ENCODE measurements around the gene TCEANC2.

The TCEANC2 gene

DNA sequence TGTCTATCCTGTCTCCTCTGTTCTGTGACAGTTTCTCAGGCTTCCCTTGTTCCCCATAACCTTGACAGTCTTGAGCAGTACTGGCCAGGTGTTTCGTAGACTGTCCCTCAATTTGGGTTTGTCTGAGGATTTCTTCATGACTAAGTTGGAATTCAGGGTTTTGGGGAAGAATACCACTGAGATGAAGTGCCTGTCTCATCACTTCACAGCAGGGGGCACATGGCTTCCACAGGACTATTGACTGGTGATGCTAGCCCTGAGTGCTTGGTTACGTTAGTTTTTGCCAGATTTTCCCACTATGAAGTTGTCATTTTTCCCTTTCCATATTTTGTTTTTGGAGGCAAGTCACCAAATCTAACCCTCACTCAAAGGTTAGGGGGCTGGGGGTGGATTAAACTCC, 53.7 kb downstream of the TCEANC2 start:
- TF ChIP-seq MYC (IDR thresholded peaks at IDR 0.05; ENCODE audit: low read depth, low read length) (no peak), POLR2A (IDR thresholded peaks at IDR 0.05; ENCODE audit: extremely low read depth, insufficient read length) (no peak)
- TF ChIP-seq, protein P1, sequence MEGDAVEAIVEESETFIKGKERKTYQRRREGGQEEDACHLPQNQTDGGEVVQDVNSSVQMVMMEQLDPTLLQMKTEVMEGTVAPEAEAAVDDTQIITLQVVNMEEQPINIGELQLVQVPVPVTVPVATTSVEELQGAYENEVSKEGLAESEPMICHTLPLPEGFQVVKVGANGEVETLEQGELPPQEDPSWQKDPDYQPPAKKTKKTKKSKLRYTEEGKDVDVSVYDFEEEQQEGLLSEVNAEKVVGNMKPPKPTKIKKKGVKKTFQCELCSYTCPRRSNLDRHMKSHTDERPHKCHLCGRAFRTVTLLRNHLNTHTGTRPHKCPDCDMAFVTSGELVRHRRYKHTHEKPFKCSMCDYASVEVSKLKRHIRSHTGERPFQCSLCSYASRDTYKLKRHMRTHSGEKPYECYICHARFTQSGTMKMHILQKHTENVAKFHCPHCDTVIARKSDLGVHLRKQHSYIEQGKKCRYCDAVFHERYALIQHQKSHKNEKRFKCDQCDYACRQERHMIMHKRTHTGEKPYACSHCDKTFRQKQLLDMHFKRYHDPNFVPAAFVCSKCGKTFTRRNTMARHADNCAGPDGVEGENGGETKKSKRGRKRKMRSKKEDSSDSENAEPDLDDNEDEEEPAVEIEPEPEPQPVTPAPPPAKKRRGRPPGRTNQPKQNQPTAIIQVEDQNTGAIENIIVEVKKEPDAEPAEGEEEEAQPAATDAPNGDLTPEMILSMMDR (IDR thresholded peaks at IDR 0.05; ENCODE audit: low read depth, low read length): no peak
- TF ChIP-seq, protein P2, sequence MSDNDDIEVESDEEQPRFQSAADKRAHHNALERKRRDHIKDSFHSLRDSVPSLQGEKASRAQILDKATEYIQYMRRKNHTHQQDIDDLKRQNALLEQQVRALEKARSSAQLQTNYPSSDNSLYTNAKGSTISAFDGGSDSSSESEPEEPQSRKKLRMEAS (IDR thresholded peaks at IDR 0.05; ENCODE audit: low read depth, low read length): no peak
- DNase-seq (ENCODE audit: low read depth): peak; percentile 25
- no peak overlapping the region for H3K4me3 ChIP-seq (ENCODE audit: low read depth, low read length)

DNA sequence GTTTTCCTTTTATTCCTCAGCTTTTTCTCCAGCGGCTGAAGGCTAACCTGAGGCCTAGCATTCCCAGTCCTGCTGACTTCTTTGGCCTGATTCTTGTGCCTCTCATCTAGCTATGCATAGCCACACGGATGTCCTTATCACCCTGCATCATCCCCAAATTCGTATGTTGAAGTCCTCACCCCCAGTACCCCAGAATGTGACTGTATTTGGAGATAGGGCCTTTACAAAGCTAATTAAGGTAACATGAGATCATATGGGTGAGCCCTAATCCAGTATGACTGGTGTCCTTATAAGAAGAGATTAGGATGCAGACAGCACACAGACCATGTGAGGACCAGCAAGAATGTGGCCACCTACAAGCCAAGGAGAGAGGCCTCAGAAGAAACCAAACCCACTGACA, 54.7 kb downstream of the TCEANC2 start:
- H3K4me3 ChIP-seq (ENCODE audit: low read depth, low read length): no peak overlapping the region
- DNase-seq (ENCODE audit: low read depth): no peak
- TF ChIP-seq, protein P1 (IDR thresholded peaks at IDR 0.05; ENCODE audit: low read depth, low read length): no peak
- TF ChIP-seq POLR2A (IDR thresholded peaks at IDR 0.05; ENCODE audit: extremely low read depth, insufficient read length) (no peak), MYC (IDR thresholded peaks at IDR 0.05; ENCODE audit: low read depth, low read length) (no peak)
- TF ChIP-seq, protein P2 (IDR thresholded peaks at IDR 0.05; ENCODE audit: low read depth, low read length): no peak

DNA sequence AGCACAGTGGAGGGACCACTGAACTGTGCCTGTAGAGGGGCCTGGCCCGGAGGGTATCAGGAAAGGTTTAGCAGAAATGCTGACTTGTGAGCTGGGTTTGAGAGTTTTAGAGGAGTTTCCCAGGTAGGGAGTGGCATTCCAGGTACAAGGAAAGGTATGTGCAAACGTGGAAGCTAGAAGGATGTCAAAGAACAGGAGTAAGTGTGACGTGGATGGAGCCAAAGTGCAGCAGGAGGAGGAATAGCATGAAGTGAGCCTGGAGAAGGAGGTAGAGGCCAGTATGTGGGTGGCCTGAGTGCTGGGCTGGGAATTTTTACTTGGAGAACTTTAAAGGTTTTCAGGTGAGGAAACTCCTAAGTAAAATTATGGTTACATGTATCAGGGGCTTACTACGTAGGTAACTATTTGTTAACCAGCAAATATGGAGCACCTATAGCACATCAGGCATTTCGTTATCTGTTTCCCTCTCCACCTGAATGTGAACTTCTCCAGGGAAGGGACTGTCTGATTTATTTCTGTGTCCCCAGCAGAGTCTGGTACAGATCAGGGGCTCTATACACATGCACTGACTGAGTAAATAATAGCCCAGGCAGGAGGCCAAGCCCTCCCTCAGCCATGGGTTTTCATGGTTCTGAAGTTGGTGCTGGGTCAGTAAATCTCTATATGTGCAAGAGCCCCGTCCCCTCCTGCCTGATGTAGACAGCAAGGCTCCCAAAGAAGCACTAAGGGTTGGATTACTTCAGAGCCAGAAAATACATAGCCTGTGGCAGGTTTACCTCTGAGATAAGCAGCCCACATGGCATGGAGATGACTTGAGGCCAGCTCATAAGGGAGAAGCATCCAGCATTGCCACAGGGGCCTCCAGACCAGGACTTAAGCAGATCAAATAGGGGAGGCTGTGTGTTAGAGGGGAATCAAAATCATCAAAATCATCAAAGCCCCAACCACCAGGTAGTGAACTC, 56.0 kb downstream of the TCEANC2 start:
- H3K4me3 ChIP-seq (ENCODE audit: low read depth, low read length): no peak overlapping the region
- TF ChIP-seq, protein P1 (IDR thresholded peaks at IDR 0.05; ENCODE audit: low read depth, low read length): no peak
- TF ChIP-seq MYC (IDR thresholded peaks at IDR 0.05; ENCODE audit: low read depth, low read length) (no peak), POLR2A (IDR thresholded peaks at IDR 0.05; ENCODE audit: extremely low read depth, insufficient read length) (no peak)
- TF ChIP-seq, protein P2 (IDR thresholded peaks at IDR 0.05; ENCODE audit: low read depth, low read length): no peak
- no peak for DNase-seq (ENCODE audit: low read depth)

DNA sequence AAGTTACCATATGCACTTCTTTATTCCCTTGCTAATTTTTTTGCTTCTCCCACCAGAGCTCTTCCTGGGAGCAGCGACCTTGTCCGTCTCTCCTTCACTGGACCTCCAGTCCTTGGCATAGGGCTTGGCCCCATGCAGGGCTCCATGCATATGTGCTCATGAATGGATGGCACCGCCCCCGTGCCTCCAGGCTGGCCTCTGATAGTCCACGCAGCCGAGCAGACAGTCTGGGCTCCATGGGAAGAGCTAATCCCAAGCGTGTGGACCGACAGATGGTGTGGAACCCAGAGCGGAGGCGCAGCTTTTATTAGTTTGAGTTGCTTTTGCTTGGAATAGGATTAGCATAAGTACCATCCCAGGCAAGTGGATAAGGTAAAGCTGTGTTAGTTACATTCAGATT, 57.6 kb downstream of the TCEANC2 start:
- DNase-seq (ENCODE audit: low read depth): no peak
- H3K4me3 ChIP-seq (ENCODE audit: low read depth, low read length): no peak overlapping the region
- TF ChIP-seq MYC (IDR thresholded peaks at IDR 0.05; ENCODE audit: low read depth, low read length) (no peak), POLR2A (IDR thresholded peaks at IDR 0.05; ENCODE audit: extremely low read depth, insufficient read length) (no peak)
- TF ChIP-seq, protein P2 (IDR thresholded peaks at IDR 0.05; ENCODE audit: low read depth, low read length): no peak
- TF ChIP-seq, protein P1 (IDR thresholded peaks at IDR 0.05; ENCODE audit: low read depth, low read length): no peak

DNA sequence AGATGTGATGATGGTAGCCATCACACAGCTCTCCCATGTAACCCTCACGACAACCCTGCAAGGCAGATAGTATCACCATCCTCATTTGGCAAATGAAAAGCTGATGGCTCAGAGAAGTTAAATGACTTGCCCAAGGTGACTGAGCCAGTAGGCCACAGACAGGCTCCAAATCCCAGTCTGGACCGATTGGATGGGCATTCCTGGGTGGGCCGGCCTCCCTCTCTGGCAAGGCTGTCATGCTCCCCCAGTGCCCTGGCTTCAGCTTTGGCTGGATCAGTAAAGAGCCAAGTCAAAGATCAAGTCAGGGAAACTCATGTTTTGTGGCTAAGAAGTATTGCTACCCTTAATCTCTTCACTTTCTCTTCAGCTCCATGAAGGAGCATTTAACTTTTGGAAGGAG, 58.2 kb downstream of the TCEANC2 start:
- no peak for DNase-seq (ENCODE audit: low read depth)
- H3K4me3 ChIP-seq (ENCODE audit: low read depth, low read length): no peak overlapping the region
- TF ChIP-seq, protein P2 (IDR thresholded peaks at IDR 0.05; ENCODE audit: low read depth, low read length): no peak
- TF ChIP-seq POLR2A (IDR thresholded peaks at IDR 0.05; ENCODE audit: extremely low read depth, insufficient read length) (no peak), MYC (IDR thresholded peaks at IDR 0.05; ENCODE audit: low read depth, low read length) (no peak)
- TF ChIP-seq, protein P1 (IDR thresholded peaks at IDR 0.05; ENCODE audit: low read depth, low read length): no peak
